Thyroid gland (tissue), 4 donors: ENCODE data around the gene ARHGAP8. TPM values are rescaled to one million over a fixed set of nuclear protein-coding genes. Genes with fewer than 3 reads are reported as not detected.
"Not testable (repeated sequence)": the region's sequence is repeated elsewhere in the genome, so short reads cannot be mapped to it uniquely, and the experiment has no call there.

Source experiments
- DNase-seq, 2 donors: peaks; one replicate each; pipeline ENCODE4 v3.0.0-alpha.2; 2019
- H3K27ac ChIP-seq, 3 donors: fragments of 200-600 bp; sonication (generic); 1 replicate in 2 of 3; 2 replicates in 1 of 3; pipeline ENCODE4 v1.5.1; 2016 to 2019; ENCODE audit warnings: mild to moderate bottlenecking in 1 of 3, moderate library complexity in 1 of 3
- H3K27me3 ChIP-seq: fragments of 200-600 bp; sonication (generic); one replicate; pipeline ENCODE4 v1.5.1; 2019
- H3K36me3 ChIP-seq, 2 donors: fragments of 200-600 bp; sonication (generic); one replicate each; pipeline ENCODE4 v1.5.1; 2016 to 2019
- H3K4me1 ChIP-seq, 2 donors: fragments of 200-600 bp; sonication (generic); one replicate each; pipeline ENCODE4 v1.5.1; 2017 to 2019
- H3K4me3 ChIP-seq, 3 donors: fragments of 200-600 bp; sonication (generic); replicated peaks in 1 of 3; 1 replicate in 2 of 3; 2 replicates in 1 of 3; pipeline ENCODE4 v1.5.1; 2016; ENCODE audit warnings: mild to moderate bottlenecking in 1 of 3
- H3K9me3 ChIP-seq: fragments of 200-600 bp; sonication (generic); one replicate; pipeline ENCODE4 v1.5.1; 2017
- POLR2A ChIP-seq, 2 donors: fragments of 450-650 bp; IDR thresholded peaks; one replicate each; pipeline ENCODE4 v1.6.1; 2017; ENCODE audit warnings: antibody characterized with exemption in 2 of 2, mild to moderate bottlenecking in 2 of 2, moderate library complexity in 1 of 2
- WGBS, 2 donors: methylation state at CpG; one replicate each; pipeline ENCODE4 v1.1.5; 2017; 5-methylcytosine and 5-hydroxymethylcytosine counted together
- intact Hi-C: fragments of 100-400 bp; cut with DNase I; formaldehyde crosslinking; loops from one replicate; pipeline ENCODE4 v1.15.1; 2023
- total RNA-seq, 4 donors: library from RNA; depleted of rRNA; stranded (reverse); fragments of >200 nt; gene quantifications; one replicate each; pipeline ENCODE4 v1.2.3, GENCODE V29; 2016
- TF ChIP-seq, protein P1 (sequence below), 6 experiments: fragments of 200-600 bp in 3 of 6; fragments of 450-650 bp in 3 of 6; sonication (generic) in 3 of 6; IDR thresholded peaks; one replicate each; pipeline ENCODE4 v1.5.1; 2016 to 2019; ENCODE audit warnings: antibody characterized with exemption in 6 of 6, mild to moderate bottlenecking in 2 of 6, inconsistent platforms in 1 of 6, moderate library complexity in 1 of 6

ARHGAP8 gene
- total RNA-seq, 4 donors from 2014 or later, result 24.8 to 44.3 (median 28.0) TPM

DNA sequence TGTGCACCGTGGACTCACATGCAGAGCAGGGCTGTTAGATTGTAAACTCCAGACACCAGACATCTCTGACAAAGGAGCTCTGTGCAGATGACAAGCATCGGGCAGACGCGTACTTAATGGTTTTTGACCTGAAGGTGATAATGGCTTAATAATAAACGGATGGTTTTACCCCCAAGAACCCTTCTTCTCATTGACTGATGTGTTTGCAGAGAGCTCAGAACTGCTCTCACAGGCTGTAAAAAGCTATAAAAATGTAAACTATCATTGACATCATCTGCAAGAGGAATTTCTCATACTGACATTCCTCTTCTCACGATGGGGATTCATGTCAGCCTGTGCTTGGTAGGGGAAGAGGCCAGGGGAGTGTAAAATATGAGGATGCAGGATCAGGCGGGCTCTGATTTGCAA, 8.6 kb upstream of the ARHGAP8 start:
- TF ChIP-seq, protein P1, sequence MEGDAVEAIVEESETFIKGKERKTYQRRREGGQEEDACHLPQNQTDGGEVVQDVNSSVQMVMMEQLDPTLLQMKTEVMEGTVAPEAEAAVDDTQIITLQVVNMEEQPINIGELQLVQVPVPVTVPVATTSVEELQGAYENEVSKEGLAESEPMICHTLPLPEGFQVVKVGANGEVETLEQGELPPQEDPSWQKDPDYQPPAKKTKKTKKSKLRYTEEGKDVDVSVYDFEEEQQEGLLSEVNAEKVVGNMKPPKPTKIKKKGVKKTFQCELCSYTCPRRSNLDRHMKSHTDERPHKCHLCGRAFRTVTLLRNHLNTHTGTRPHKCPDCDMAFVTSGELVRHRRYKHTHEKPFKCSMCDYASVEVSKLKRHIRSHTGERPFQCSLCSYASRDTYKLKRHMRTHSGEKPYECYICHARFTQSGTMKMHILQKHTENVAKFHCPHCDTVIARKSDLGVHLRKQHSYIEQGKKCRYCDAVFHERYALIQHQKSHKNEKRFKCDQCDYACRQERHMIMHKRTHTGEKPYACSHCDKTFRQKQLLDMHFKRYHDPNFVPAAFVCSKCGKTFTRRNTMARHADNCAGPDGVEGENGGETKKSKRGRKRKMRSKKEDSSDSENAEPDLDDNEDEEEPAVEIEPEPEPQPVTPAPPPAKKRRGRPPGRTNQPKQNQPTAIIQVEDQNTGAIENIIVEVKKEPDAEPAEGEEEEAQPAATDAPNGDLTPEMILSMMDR (IDR thresholded peaks at IDR 0.05), result no peak
- no peak for TF ChIP-seq POLR2A (IDR thresholded peaks at IDR 0.05)
- H3K27ac ChIP-seq, result no peak overlapping the region
- peaks cover 17 to 18% of the 10 kb centered on the region in 2 donors for H3K4me1 ChIP-seq
- no peak for DNase-seq
- H3K4me3 ChIP-seq, result no peak overlapping the region
- no peaks in the 10 kb centered on the region for H3K36me3 ChIP-seq
- H3K27me3 ChIP-seq, result no peaks in the 10 kb centered on the region
- H3K9me3 ChIP-seq, result no peaks in the 10 kb centered on the region
- WGBS, 2 donors, result 72 to 74% methylated on average over 7 of the region's 7 CpGs
- intact Hi-C loops, result no loop called here

DNA sequence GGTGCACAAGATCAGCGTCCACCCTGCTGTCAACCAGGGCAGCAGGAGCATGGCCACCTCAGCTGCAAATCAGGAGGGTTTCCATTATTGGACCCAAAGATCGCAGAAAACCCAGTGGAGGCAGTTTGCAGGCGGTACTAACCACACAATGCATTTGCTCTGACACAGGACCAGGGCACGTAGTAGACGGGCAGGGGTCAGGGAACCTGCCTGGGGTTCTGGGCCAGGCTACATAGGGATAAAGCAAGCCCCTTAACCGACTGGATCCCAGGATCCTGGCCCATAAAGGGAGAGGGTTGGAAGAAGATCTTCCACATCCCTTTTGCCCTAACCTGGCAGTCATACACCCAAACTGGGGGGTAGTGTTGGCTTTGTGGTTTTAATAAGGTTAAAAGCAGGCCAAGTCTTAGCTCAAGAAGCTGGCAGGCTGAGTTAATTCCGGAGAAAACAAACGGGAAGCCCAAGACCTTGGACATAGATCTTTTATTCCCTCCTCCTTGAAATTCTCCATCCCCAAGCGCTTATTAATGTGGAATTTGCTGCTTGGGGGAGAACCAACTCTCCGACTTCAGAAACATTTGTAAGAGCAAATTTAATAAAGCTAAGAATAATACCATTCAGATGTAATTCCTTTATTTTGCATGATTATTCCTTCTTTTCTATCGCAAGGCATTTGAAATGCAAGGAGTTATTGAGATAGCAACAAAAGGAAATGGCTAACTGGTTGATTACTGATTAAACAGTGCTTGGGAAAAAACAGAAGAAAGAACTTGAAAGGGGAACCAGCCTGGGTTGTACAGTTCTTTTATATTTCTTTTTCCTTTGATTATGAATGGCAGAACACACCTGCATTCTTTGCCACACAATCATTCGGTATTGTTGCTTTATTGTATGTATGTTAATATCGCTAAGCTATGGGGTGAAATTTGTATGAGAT, 6.3 kb upstream of the ARHGAP8 start:
- H3K27ac ChIP-seq, result peak overlapping the region; percentile 66 to 77 (median 75)
- WGBS, 2 donors, result 52 to 56% methylated on average over 11 to 13 of the region's 13 CpGs

DNA sequence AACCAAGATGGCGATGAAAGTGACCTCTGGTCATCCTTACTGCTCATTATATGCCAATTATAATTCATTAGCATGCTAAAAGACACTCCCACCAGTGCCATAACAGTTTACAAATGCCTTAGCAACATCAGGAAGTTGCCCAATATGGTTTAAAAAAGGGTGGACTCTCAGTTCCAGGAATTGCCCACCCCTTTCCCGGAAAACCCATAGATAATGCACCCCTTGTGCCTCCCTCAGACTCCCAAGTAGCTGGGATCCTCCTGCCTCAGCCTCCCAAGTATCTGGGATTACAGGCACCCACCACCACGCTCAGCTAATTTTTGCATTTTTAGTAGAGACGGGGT, 4.6 kb upstream of the ARHGAP8 start:
- intact Hi-C loops, result not testable (repeated sequence)

More for the DNA sequence above, 6.3 kb upstream of the ARHGAP8 start:
- peaks cover 17 to 18% of the 10 kb centered on the region in 2 donors for H3K4me1 ChIP-seq
- intact Hi-C loops, result no loop called here
- no peaks in the 10 kb centered on the region for H3K9me3 ChIP-seq
- no peaks in the 10 kb centered on the region for H3K27me3 ChIP-seq
- no peak overlapping the region for H3K4me3 ChIP-seq
- no peak for DNase-seq
- TF ChIP-seq, protein P1 (IDR thresholded peaks at IDR 0.05), result no peak
- no peak for TF ChIP-seq POLR2A (IDR thresholded peaks at IDR 0.05)
- H3K36me3 ChIP-seq, result no peaks in the 10 kb centered on the region

DNA sequence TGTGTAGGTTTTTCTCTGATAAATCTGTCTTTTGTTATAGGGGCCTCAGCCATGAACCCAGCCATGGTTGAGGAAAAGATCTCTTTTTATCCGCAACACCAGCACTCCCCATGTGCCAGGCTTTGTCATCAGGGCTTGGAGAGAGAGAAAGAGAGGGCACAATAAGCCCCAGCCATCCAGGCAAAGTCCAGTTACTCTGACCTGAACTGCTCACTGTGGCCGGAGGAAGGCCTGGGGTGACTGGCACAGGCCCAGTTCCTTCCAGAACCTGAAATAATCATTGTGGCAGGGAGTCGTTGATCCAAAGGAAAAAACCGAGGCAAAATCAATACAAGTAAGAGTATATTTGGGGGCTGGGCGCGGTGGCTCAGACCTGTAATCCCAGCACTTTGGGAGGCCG, 3.9 kb upstream of the ARHGAP8 start:
- intact Hi-C loops, result no loop called here
- Histone ChIP-seq H3K27me3 (no peaks in the 10 kb centered on the region), H3K36me3 (no peaks in the 10 kb centered on the region), H3K9me3 (no peaks in the 10 kb centered on the region), H3K4me3 (no peak overlapping the region), H3K4me1 (peaks cover 19 to 22% of the 10 kb centered on the region in 2 donors), H3K27ac (peak overlapping the region in 1 of 3 donors; percentile 22)
- DNase-seq, result no peak
- TF ChIP-seq, protein P1 (IDR thresholded peaks at IDR 0.05), result no peak
- no peak for TF ChIP-seq POLR2A (IDR thresholded peaks at IDR 0.05)
- 81 to 88% methylated on average over 7 of the region's 7 CpGs for WGBS, 2 donors

More for the DNA sequence above, 4.6 kb upstream of the ARHGAP8 start:
- H3K9me3 ChIP-seq, DNase-seq, H3K4me3 ChIP-seq, H3K27me3 ChIP-seq, H3K36me3 ChIP-seq: not testable (repeated sequence)
- Histone ChIP-seq H3K27ac (peak overlapping the region; percentile 66 to 77 (median 75)), H3K4me1 (peaks cover 17 to 18% of the 10 kb centered on the region in 2 donors)
- 91 to 96% methylated on average over 4 of the region's 4 CpGs for WGBS, 2 donors

DNA sequence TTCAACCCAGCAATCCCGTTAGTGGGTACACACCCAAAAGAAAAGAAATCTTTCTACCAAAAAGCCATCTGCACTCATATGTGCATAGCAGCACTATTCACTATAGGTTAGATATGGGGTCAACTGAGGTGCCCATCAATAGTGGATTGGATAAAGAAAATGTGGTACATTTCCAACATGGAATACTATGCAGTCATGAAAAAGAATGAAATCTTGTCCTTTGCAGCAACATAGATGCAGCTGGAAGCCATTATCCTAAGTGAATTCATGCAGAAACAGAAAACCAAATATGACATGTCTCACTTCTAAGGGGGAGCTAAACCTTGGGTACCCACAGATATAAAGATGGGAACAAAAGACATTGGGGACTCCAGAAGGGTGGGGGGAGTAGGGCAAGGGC, 1.9 kb upstream of the ARHGAP8 start:
- 81 to 86% methylated on average over 1 of the region's 1 CpG for WGBS, 2 donors
- TF ChIP-seq POLR2A (IDR thresholded peaks at IDR 0.05), result no peak
- TF ChIP-seq, protein P1 (IDR thresholded peaks at IDR 0.05), result no peak
- Histone ChIP-seq H3K4me3 (no peak overlapping the region), H3K36me3 (no peaks in the 10 kb centered on the region), H3K27me3 (no peaks in the 10 kb centered on the region), H3K27ac (no peak overlapping the region), H3K4me1 (peaks cover 35 to 41% of the 10 kb centered on the region in 2 donors), H3K9me3 (no peaks in the 10 kb centered on the region)
- intact Hi-C loops, result no loop called here
- no peak for DNase-seq
